Measurements from ENCODE around the gene DGKB. TPM values are rescaled to one million over a fixed set of nuclear protein-coding genes. Genes with fewer than 3 reads are reported as not detected.
A peak's percentile ranks its signal among the peaks of the same experiment; 100 is the strongest.

The DGKB gene
- total and polyA plus RNA-seq, 2 donors from 2014 or later, result 0.26 to 1.5 TPM

DNA sequence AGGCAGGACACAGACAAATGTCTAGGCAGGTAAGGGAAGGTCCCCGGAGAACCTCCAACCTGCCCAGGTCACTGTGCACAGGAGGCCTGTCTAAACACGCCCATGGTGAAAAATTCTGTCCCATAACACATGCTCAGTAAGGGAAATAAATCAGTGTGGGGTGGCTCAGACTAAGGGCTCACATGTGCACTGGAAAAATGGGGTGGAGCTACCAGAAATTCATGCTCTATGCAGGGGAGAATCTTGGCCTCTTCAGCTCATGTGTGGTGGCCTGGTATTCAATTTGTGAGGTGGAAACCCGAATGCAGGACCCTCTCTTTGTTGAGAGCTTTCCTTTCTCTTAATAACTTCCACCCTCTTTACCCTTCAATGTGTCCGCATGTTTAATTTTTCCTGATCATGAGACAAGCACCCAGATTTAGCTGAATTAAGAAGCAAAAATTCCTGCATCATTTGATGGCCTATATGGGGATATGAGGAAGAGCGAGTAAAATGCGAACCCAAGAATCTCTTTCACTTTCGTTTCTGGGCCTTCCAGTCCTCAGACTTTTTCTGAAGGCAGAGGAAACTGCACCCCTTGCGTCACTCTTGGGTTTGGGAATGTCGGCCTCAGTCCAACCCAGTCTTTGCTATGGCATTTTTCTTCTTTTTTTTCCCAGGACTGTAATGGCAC lies 163.2 kb downstream of the DGKB start:
- DNase-seq (no peak), FAIRE-seq (no peak)
- Histone ChIP-seq H3K9me3 (ENCODE audit: control insufficient read depth in 2 of 3, insufficient read depth in 1 of 3, low read length in 3 of 3) (peaks cover 0 to 23% (median 3%) of the 10 kb centered on the region in 3 donors), H3K27ac (ENCODE audit: low read depth in 2 of 2, low read length in 2 of 2) (no peak overlapping the region), H3K4me3 (ENCODE audit: low read length in 3 of 3) (no peak overlapping the region), H3K36me3 (ENCODE audit: control insufficient read depth in 2 of 3, insufficient read depth in 3 of 3, low read length in 3 of 3) (no peaks in the 10 kb centered on the region), H3K27me3 (ENCODE audit: control insufficient read depth, insufficient read depth, low read length) (no peaks in the 10 kb centered on the region), H3K4me1 (ENCODE audit: control insufficient read depth in 2 of 3, insufficient read depth in 2 of 3, low read depth in 1 of 3, low read length in 3 of 3) (no peaks in the 10 kb centered on the region), H3K9ac (ENCODE audit: low read length in 3 of 3) (no peak overlapping the region)
- intact Hi-C loops (cut with DNase I), result no loop called here
- TF ChIP-seq, protein P1, sequence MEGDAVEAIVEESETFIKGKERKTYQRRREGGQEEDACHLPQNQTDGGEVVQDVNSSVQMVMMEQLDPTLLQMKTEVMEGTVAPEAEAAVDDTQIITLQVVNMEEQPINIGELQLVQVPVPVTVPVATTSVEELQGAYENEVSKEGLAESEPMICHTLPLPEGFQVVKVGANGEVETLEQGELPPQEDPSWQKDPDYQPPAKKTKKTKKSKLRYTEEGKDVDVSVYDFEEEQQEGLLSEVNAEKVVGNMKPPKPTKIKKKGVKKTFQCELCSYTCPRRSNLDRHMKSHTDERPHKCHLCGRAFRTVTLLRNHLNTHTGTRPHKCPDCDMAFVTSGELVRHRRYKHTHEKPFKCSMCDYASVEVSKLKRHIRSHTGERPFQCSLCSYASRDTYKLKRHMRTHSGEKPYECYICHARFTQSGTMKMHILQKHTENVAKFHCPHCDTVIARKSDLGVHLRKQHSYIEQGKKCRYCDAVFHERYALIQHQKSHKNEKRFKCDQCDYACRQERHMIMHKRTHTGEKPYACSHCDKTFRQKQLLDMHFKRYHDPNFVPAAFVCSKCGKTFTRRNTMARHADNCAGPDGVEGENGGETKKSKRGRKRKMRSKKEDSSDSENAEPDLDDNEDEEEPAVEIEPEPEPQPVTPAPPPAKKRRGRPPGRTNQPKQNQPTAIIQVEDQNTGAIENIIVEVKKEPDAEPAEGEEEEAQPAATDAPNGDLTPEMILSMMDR (IDR thresholded peaks at IDR 0.05; ENCODE audit: borderline replicate concordance, extremely low read depth, insufficient read depth), result no peak

DNA sequence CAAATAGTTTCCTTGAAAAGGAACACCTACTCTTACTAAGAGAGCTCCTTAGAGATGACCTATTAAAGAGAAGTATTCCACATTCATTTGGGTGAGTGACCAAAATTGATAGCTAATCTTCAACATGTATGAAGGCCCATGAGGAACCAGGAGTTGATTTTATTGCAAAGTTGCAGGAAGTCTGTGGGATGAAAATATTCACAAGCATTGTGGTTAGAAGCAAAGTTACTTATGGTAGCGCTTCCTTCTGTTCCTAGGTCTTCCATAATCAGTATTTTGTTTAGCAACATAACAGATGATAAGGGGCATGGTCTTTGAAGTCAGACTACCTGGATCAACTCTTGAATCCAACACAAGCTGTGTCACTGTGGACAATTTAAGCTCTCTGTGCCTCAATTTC lies 164.5 kb downstream of the DGKB start:
- intact Hi-C loops (cut with DNase I), result no loop called here
- Histone ChIP-seq H3K9me3 (ENCODE audit: control insufficient read depth in 2 of 3, insufficient read depth in 1 of 3, low read length in 3 of 3) (peaks cover 0 to 14% (median 3%) of the 10 kb centered on the region in 3 donors), H3K9ac (ENCODE audit: low read length in 3 of 3) (no peak overlapping the region), H3K27ac (ENCODE audit: low read depth in 2 of 2, low read length in 2 of 2) (no peak overlapping the region), H3K27me3 (ENCODE audit: control insufficient read depth, insufficient read depth, low read length) (no peaks in the 10 kb centered on the region), H3K4me1 (ENCODE audit: control insufficient read depth in 2 of 3, insufficient read depth in 2 of 3, low read depth in 1 of 3, low read length in 3 of 3) (no peaks in the 10 kb centered on the region), H3K4me3 (ENCODE audit: low read length in 3 of 3) (no peak overlapping the region), H3K36me3 (ENCODE audit: control insufficient read depth in 2 of 3, insufficient read depth in 3 of 3, low read length in 3 of 3) (no peaks in the 10 kb centered on the region)
- no peak for DNase-seq
- TF ChIP-seq, protein P1 (IDR thresholded peaks at IDR 0.05; ENCODE audit: borderline replicate concordance, extremely low read depth, insufficient read depth), result no peak
- FAIRE-seq, result no peak

DNA sequence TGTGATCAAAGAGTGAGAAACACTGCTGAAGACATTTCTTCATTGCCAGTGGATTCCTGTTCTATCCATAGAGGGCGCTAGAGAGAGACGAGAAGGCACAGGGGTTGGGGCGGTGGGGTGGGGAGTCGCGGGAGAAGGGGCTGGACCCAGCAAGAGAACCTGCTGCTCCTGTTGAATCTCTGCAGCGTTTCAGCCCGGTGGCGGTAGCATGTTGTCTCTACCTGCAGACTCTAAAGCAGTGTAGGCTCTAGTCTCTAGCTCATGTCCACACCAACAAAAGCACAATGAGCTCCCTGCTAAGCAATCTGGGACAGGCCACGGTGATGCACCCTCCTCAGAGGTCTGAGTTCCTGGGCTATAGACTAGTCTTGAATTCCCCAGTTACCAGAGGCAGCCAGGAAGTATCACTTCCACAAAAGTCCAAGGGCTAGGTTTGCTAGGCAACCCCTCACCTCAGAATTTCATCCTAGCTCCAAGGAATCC lies 167.7 kb downstream of the DGKB start:
- no peaks in the 10 kb centered on the region for H3K4me1 ChIP-seq (ENCODE audit: control insufficient read depth in 2 of 3, insufficient read depth in 2 of 3, low read depth in 1 of 3, low read length in 3 of 3)
- intact Hi-C loops (cut with DNase I), result no loop called here
- TF ChIP-seq, protein P1 (IDR thresholded peaks at IDR 0.05; ENCODE audit: borderline replicate concordance, extremely low read depth, insufficient read depth), result peak; percentile 41
- FAIRE-seq (no peak), DNase-seq (peak in 2 of 5 donors; percentile 14 to 27)
- no peaks in the 10 kb centered on the region for H3K36me3 ChIP-seq (ENCODE audit: control insufficient read depth in 2 of 3, insufficient read depth in 3 of 3, low read length in 3 of 3)
- H3K4me3 ChIP-seq (ENCODE audit: low read length in 3 of 3), result peak overlapping the region in 2 of 3 donors; percentile 7 to 28
- no peak overlapping the region for H3K27ac ChIP-seq (ENCODE audit: low read depth in 2 of 2, low read length in 2 of 2)
- no peak overlapping the region for H3K9ac ChIP-seq (ENCODE audit: low read length in 3 of 3)
- H3K27me3 ChIP-seq (ENCODE audit: control insufficient read depth, insufficient read depth, low read length), result no peaks in the 10 kb centered on the region
- H3K9me3 ChIP-seq (ENCODE audit: control insufficient read depth in 2 of 3, insufficient read depth in 1 of 3, low read length in 3 of 3), result peaks cover 0 to 3% (median 0%) of the 10 kb centered on the region in 3 donors

All from kidney (tissue), 14 donors.